SK-N-SH (cell line): Measurements from ENCODE around the gene TMEM161A. TPM values are rescaled to one million over a fixed set of nuclear protein-coding genes. Genes with fewer than 3 reads are reported as not detected.

Experiments
- CTCF ChIA-PET: fragments of 300-600, 350-600 bp; formaldehyde crosslinking; extraction: SDS; loops from one replicate; lab custom pipeline; 2021; lab: Yijun Ruan, JAX
- POLR2A ChIA-PET: fragments of 350-600 bp; sonication (Branson Sonifier 250); formaldehyde crosslinking; extraction: SDS; loops from one replicate; lab custom pipeline; 2020; ENCODE audit warnings: antibody characterized with exemption, inconsistent platforms; lab: Yijun Ruan, JAX
- DNase-seq: peaks from one replicate; pipeline ENCODE4 v3.0.0; 2012
- H2AFZ ChIP-seq: fragments of 200-600 bp; sonication (generic); 2 replicates; pipeline ENCODE4 v1.8.1; 2016; ENCODE audit warnings: antibody characterized with exemption, mild to moderate bottlenecking, low read depth
- H3F3A ChIP-seq: fragments of 200-600 bp; sonication (generic); replicated peaks from 2 replicates; pipeline ENCODE3; 2016; ENCODE audit warnings: antibody characterized with exemption, mild to moderate bottlenecking; ENCODE audit not compliant: insufficient read depth
- H3K27ac ChIP-seq, 2 experiments: fragments of 200-500 bp in 1 of 2; fragments of 200-600 bp in 1 of 2; sonication (Bioruptor generic) in 1 of 2; sonication (generic), shearing (Covaris generic) in 1 of 2; 2 replicates each; pipeline versions ENCODE4 v1.5.1 to v1.6.1; 2014 to 2016; ENCODE audit warnings: low read depth in 2 of 2, inconsistent platforms in 1 of 2, low read length in 1 of 2, mild to moderate bottlenecking in 1 of 2, mixed read lengths in 1 of 2
- H3K27me3 ChIP-seq: fragments of 200-600 bp; sonication (generic), shearing (Covaris generic); 2 replicates; pipeline ENCODE4 v1.6.1; 2016; ENCODE audit warnings: mixed run types; ENCODE audit not compliant: insufficient read depth
- H3K36me3 ChIP-seq, 2 experiments: fragments of 200-500 bp in 1 of 2; fragments of 200-600 bp in 1 of 2; sonication (Bioruptor generic) in 1 of 2; sonication (generic) in 1 of 2; replicated peaks in 1 of 2; 2 replicates each; pipeline versions ENCODE3 to v1.5.1; 2014 to 2016; ENCODE audit warnings: low read length in 1 of 2, mild to moderate bottlenecking in 1 of 2; ENCODE audit not compliant: insufficient read depth in 2 of 2, control insufficient read depth in 1 of 2
- H3K4me1 ChIP-seq, 2 experiments: fragments of 200-500 bp in 1 of 2; fragments of 200-600 bp in 1 of 2; sonication (Bioruptor generic) in 1 of 2; sonication (generic), shearing (Covaris generic) in 1 of 2; 2 replicates each; pipeline versions ENCODE4 v1.5.1 to v1.6.1; 2014 to 2016; ENCODE audit warnings: low read depth in 1 of 2, low read length in 1 of 2, mixed run types in 1 of 2; ENCODE audit not compliant: insufficient read depth in 2 of 2, control insufficient read depth in 1 of 2
- H3K4me2 ChIP-seq: fragments of 200-600 bp; sonication (generic), shearing (Covaris generic); 2 replicates; pipeline ENCODE4 v1.6.1; 2017; ENCODE audit warnings: mixed run types
- H3K4me3 ChIP-seq, 2 experiments: fragments of 200-500 bp in 1 of 2; fragments of 200-600 bp in 1 of 2; sonication (Bioruptor generic) in 1 of 2; sonication (generic), shearing (Covaris generic) in 1 of 2; 2 replicates each; pipeline versions ENCODE4 v1.5.1 to v1.8.1; 2014 to 2016; ENCODE audit warnings: low read depth in 2 of 2, inconsistent platforms in 1 of 2, low read length in 1 of 2, mild to moderate bottlenecking in 1 of 2, mixed read lengths in 1 of 2, moderate library complexity in 1 of 2
- H3K79me2 ChIP-seq: fragments of 200-600 bp; sonication (generic); 2 replicates; pipeline ENCODE4 v1.8.1; 2017; ENCODE audit warnings: mild to moderate bottlenecking; ENCODE audit not compliant: insufficient read depth
- H3K9ac ChIP-seq: fragments of 200-600 bp; sonication (generic); 2 replicates; pipeline ENCODE4 v1.6.1; 2017; ENCODE audit warnings: mixed run types
- H3K9me2 ChIP-seq: fragments of 200-600 bp; sonication (generic); 2 replicates; pipeline ENCODE4 v1.6.1; 2017; ENCODE audit warnings: mixed run types
- H3K9me3 ChIP-seq: fragments of 200-600 bp; sonication (generic); 2 replicates; pipeline ENCODE4 v1.6.1; 2017; ENCODE audit warnings: mixed run types, mild to moderate bottlenecking, moderate library complexity
- H4K20me1 ChIP-seq: fragments of 200-600 bp; sonication (generic); 2 replicates; pipeline ENCODE4 v1.6.1; 2017; ENCODE audit warnings: mild to moderate bottlenecking, mixed run types; ENCODE audit not compliant: insufficient read depth
- CTCF ChIP-seq: fragments of 200-600 bp; sonication (generic); IDR thresholded peaks from 2 replicates; pipeline ENCODE4 v1.6.1; 2017; ENCODE audit warnings: antibody characterized with exemption, mild to moderate bottlenecking, moderate library complexity
- EZH2phosphoT487 ChIP-seq: fragments of 200-600 bp; sonication (generic); IDR thresholded peaks from 2 replicates; pipeline ENCODE4 v1.6.1; 2017; ENCODE audit warnings: low read depth, mixed run types, mild to moderate bottlenecking, antibody characterized with exemption, moderate library complexity, borderline replicate concordance
- FOSL2 ChIP-seq: IDR thresholded peaks from 2 replicates; pipeline ENCODE4 v1.4.0; 2012; ENCODE audit warnings: low read depth, mild to moderate bottlenecking, moderate library complexity, borderline replicate concordance
- FOXM1 ChIP-seq: IDR thresholded peaks from 2 replicates; pipeline ENCODE4 v1.4.0; 2012; ENCODE audit warnings: low read depth, mild to moderate bottlenecking
- IRF3 ChIP-seq: fragments of 150-350 bp; IDR thresholded peaks from 2 replicates; pipeline ENCODE4 v1.6.1; 2016; ENCODE audit warnings: mild to moderate bottlenecking, low read depth, low read length
- JUND ChIP-seq: IDR thresholded peaks from 2 replicates; pipeline ENCODE4 v1.4.0; 2012
- MAX ChIP-seq: IDR thresholded peaks from 2 replicates; pipeline ENCODE4 v1.4.0; 2012; ENCODE audit warnings: low read depth
- MXI1 ChIP-seq: IDR thresholded peaks from 2 replicates; pipeline ENCODE4 v1.6.1; 2012; ENCODE audit warnings: mild to moderate bottlenecking, low read depth, low read length, improper control_type of control experiment
- RFX5 ChIP-seq: IDR thresholded peaks from 2 replicates; pipeline ENCODE4 v1.6.1; 2012; ENCODE audit warnings: mild to moderate bottlenecking, improper control_type of control experiment, low read length
- RXRA ChIP-seq: IDR thresholded peaks from 2 replicates; pipeline ENCODE4 v1.4.0; 2012; ENCODE audit warnings: low read depth, mild to moderate bottlenecking, borderline replicate concordance
- SIN3A ChIP-seq: IDR thresholded peaks from 2 replicates; pipeline ENCODE4 v1.6.1; 2012; ENCODE audit warnings: low read depth, mild to moderate bottlenecking, low read length, moderate library complexity, borderline replicate concordance
- USF1 ChIP-seq: IDR thresholded peaks from 2 replicates; pipeline ENCODE4 v1.4.0; 2012; ENCODE audit warnings: low read depth, borderline replicate concordance
- ZBTB33 ChIP-seq: IDR thresholded peaks from 2 replicates; pipeline ENCODE4 v1.4.0; 2012; ENCODE audit warnings: low read depth, borderline replicate concordance
- WGBS: methylation state at CpG from one replicate; pipeline ENCODE4 v1.1.6; 2017; ENCODE audit warnings: low lambda C conversion rate; 5-methylcytosine and 5-hydroxymethylcytosine counted together
- polyA plus RNA-seq, 3 experiments: library from polyadenylated mRNA; depleted of rRNA; stranded (reverse); fragments of >200 nt; gene quantifications; 2 replicates each; pipeline ENCODE4 v1.2.3, GENCODE V29; 2012

Gene TMEM161A
- polyA plus RNA-seq, 1 of the 3 experiments (the other 2 are of a cell fraction), result 39.3 TPM

- WGBS, result 65% methylated on average over 2 of the region's 10 CpGs
- Histone ChIP-seq H3K4me2 (no peak overlapping the region), H3K9me3 (peaks cover 4% of the 10 kb centered on the region; the same call in 1 of the 2 replicates), H3F3A (no peaks in the 10 kb centered on the region), H3K9ac (no peak overlapping the region), H3K4me1 (no peaks in the 10 kb centered on the region), H3K79me2 (no peaks in the 10 kb centered on the region), H3K36me3 (peaks cover 0 to 4% of the 10 kb centered on the region in 2 experiments), H2AFZ (no peak overlapping the region), H3K4me3 (no peak overlapping the region), H3K9me2 (no peaks in the 10 kb centered on the region), H3K27me3 (no peaks in the 10 kb centered on the region), H4K20me1 (no peaks in the 10 kb centered on the region), H3K27ac (no peak overlapping the region)
- no peak for DNase-seq
- ChIA-PET POLR2A (no interaction called here), CTCF (interaction anchor here (0.7 to 2.0 kb wide), 3 partner anchors 9 to 25 kb away, joined by 3 to 8 read pairs (median 3); no protein-coding TSS in a partner anchor)
- TF ChIP-seq FOXM1, result no peak
- no peak for TF ChIP-seq RFX5
- no peak for TF ChIP-seq JUND
- TF ChIP-seq ZBTB33, result no peak
- TF ChIP-seq SIN3A, result no peak
- no peak for TF ChIP-seq MAX
- TF ChIP-seq USF1, result no peak
- no peak for TF ChIP-seq MXI1
- no peak for TF ChIP-seq CTCF
- TF ChIP-seq FOSL2, result no peak
- TF ChIP-seq EZH2phosphoT487, result no peak
- TF ChIP-seq RXRA, result no peak
- TF ChIP-seq IRF3, result no peak
These were observed 16.9 kb downstream of the TMEM161A start for GRCh38 chr19:19121371-19121770.
